ENCODE data around the gene ANKRD36C.
"Not testable (repeated sequence)": the region's sequence is repeated elsewhere in the genome, so short reads cannot be mapped to it uniquely, and the experiment has no call there.

Gene ANKRD36C

GRCh38 chr2:96012792-96013264 is 21.2 kb upstream of the ANKRD36C start:
- not testable (repeated sequence) for H3K27ac Mint-ChIP-seq; H3K9me3 Mint-ChIP-seq; DNase-seq (ENCODE audit: low spot score in 2 of 2); H3K36me3 Mint-ChIP-seq; H3K4me3 Mint-ChIP-seq; ATAC-seq; H3K4me1 Mint-ChIP-seq

GRCh38 chr2:96012086-96012791 is 20.6 kb upstream of the ANKRD36C start:
- ATAC-seq; H3K27ac Mint-ChIP-seq; H3K4me3 Mint-ChIP-seq; H3K36me3 Mint-ChIP-seq; DNase-seq (ENCODE audit: low spot score in 2 of 2); H3K4me1 Mint-ChIP-seq; H3K9me3 Mint-ChIP-seq: not testable (repeated sequence)

- not testable (repeated sequence) for H3K4me1 Mint-ChIP-seq, H3K9me3 Mint-ChIP-seq, H3K36me3 Mint-ChIP-seq, H3K27ac Mint-ChIP-seq
- ATAC-seq (peak; percentile 29), DNase-seq (ENCODE audit: low spot score in 2 of 2) (peak in 1 of 2 donors; percentile 55)
- H3K4me3 Mint-ChIP-seq: peak overlapping the region; percentile 77
These were observed 19.5 kb upstream of the ANKRD36C start for GRCh38 chr2:96011129-96011455.

- Mint-ChIP-seq H3K4me3 (peak overlapping the region; percentile 77), H3K27ac (peak overlapping the region; percentile 81)
- DNase-seq (ENCODE audit: low spot score in 2 of 2): peak; percentile 93 to 96
- H3K4me1 Mint-ChIP-seq, H3K36me3 Mint-ChIP-seq, H3K9me3 Mint-ChIP-seq: not testable (repeated sequence)
- peak; percentile 99 for ATAC-seq
These were observed 18.9 kb upstream of the ANKRD36C start for GRCh38 chr2:96010320-96011128.

GRCh38 chr2:96009833-96010232 is 18.2 kb upstream of the ANKRD36C start:
- not testable (repeated sequence) for ATAC-seq; DNase-seq (ENCODE audit: low spot score in 2 of 2); H3K9me3 Mint-ChIP-seq; H3K4me1 Mint-ChIP-seq; H3K36me3 Mint-ChIP-seq
- Mint-ChIP-seq H3K4me3 (peak overlapping the region; percentile 77), H3K27ac (peak overlapping the region; percentile 81)

- ATAC-seq: not testable (repeated sequence)
These were observed 16.4 kb upstream of the ANKRD36C start for GRCh38 chr2:96008051-96008450.

GRCh38 chr2:96006248-96006647 is 14.6 kb upstream of the ANKRD36C start:
- DNase-seq (ENCODE audit: low spot score in 2 of 2); H3K4me1 Mint-ChIP-seq; H3K9me3 Mint-ChIP-seq; H3K36me3 Mint-ChIP-seq; H3K27ac Mint-ChIP-seq; H3K4me3 Mint-ChIP-seq; ATAC-seq: not testable (repeated sequence)

More at GRCh38 chr2:96008051-96008450, 16.4 kb upstream of the ANKRD36C start:
- not testable (repeated sequence) for H3K4me3 Mint-ChIP-seq; H3K36me3 Mint-ChIP-seq; H3K4me1 Mint-ChIP-seq; DNase-seq (ENCODE audit: low spot score in 2 of 2); H3K9me3 Mint-ChIP-seq; H3K27ac Mint-ChIP-seq

GRCh38 chr2:95992520-95993272 is 1.1 kb upstream of the ANKRD36C start:
- peak; percentile 49 to 78 for DNase-seq (ENCODE audit: low spot score in 2 of 2)
- H3K4me3 Mint-ChIP-seq: peak overlapping the region; percentile 96
- not testable (repeated sequence) for H3K36me3 Mint-ChIP-seq, H3K9me3 Mint-ChIP-seq, H3K4me1 Mint-ChIP-seq
- peak overlapping the region; percentile 98 for H3K27ac Mint-ChIP-seq
- peak; percentile 74 for ATAC-seq

- not testable (repeated sequence) for H3K9me3 Mint-ChIP-seq, H3K36me3 Mint-ChIP-seq, H3K4me1 Mint-ChIP-seq
- Mint-ChIP-seq H3K27ac (peak overlapping the region; percentile 98), H3K4me3 (peak overlapping the region; percentile 96)
- DNase-seq (ENCODE audit: low spot score in 2 of 2) (peak in 1 of 2 donors; percentile 71), ATAC-seq (peak; percentile 66)
These were observed 478 bp upstream of the ANKRD36C start for GRCh38 chr2:95992102-95992501.

- not testable (repeated sequence) for H3K4me1 Mint-ChIP-seq; H3K9me3 Mint-ChIP-seq; ATAC-seq; DNase-seq (ENCODE audit: low spot score in 2 of 2); H3K36me3 Mint-ChIP-seq
- Mint-ChIP-seq H3K4me3 (peak overlapping the region; percentile 96), H3K27ac (peak overlapping the region; percentile 98)
These were observed 740 bp downstream of the ANKRD36C start for GRCh38 chr2:95990884-95991283.

- H3K4me1 Mint-ChIP-seq; H3K27ac Mint-ChIP-seq; DNase-seq (ENCODE audit: low spot score in 2 of 2); H3K9me3 Mint-ChIP-seq; H3K4me3 Mint-ChIP-seq; ATAC-seq: not testable (repeated sequence)
- peaks cover 36% of the 10 kb centered on the region for H3K36me3 Mint-ChIP-seq
These were observed 40.0 kb downstream of the ANKRD36C start for GRCh38 chr2:95951662-95952061.

GRCh38 chr2:95948039-95948438 is 43.6 kb downstream of the ANKRD36C start:
- H3K9me3 Mint-ChIP-seq; H3K4me1 Mint-ChIP-seq; H3K27ac Mint-ChIP-seq; DNase-seq (ENCODE audit: low spot score in 2 of 2); ATAC-seq; H3K4me3 Mint-ChIP-seq: not testable (repeated sequence)
- H3K36me3 Mint-ChIP-seq: peaks cover 48% of the 10 kb centered on the region

GRCh38 chr2:95939947-95940346 is 51.7 kb downstream of the ANKRD36C start:
- ATAC-seq; H3K4me1 Mint-ChIP-seq; H3K9me3 Mint-ChIP-seq; DNase-seq (ENCODE audit: low spot score in 2 of 2); H3K27ac Mint-ChIP-seq; H3K4me3 Mint-ChIP-seq: not testable (repeated sequence)
- peaks cover 35% of the 10 kb centered on the region for H3K36me3 Mint-ChIP-seq

GRCh38 chr2:95930740-95931139 is 60.9 kb downstream of the ANKRD36C start:
- peaks cover 17% of the 10 kb centered on the region for H3K36me3 Mint-ChIP-seq
- H3K4me1 Mint-ChIP-seq; ATAC-seq; H3K27ac Mint-ChIP-seq; H3K4me3 Mint-ChIP-seq; DNase-seq (ENCODE audit: low spot score in 2 of 2); H3K9me3 Mint-ChIP-seq: not testable (repeated sequence)

- not testable (repeated sequence) for H3K9me3 Mint-ChIP-seq; H3K4me1 Mint-ChIP-seq; DNase-seq (ENCODE audit: low spot score in 2 of 2); ATAC-seq; H3K27ac Mint-ChIP-seq; H3K4me3 Mint-ChIP-seq
- peaks cover 91% of the 10 kb centered on the region for H3K36me3 Mint-ChIP-seq
These were observed 74.6 kb downstream of the ANKRD36C start for GRCh38 chr2:95917007-95917406.

All from stimulated activated effector memory CD8-positive, alpha-beta T cell treated with anti-CD3 and anti-CD28 coated beads, Interleukin-12 subunit alpha, Interleukin-12 subunit beta, amount 100 ng/mL, for 72 hours (primary cell).